HEK293T (cell line): ENCODE data around the gene C20orf204.
A peak's percentile ranks its signal among the peaks of the same experiment; 100 is the strongest.

Experiments used
- CTCF ChIA-PET: fragments of 350-600 bp; formaldehyde crosslinking; extraction: SDS; loops from one replicate; lab custom pipeline; 2021; ENCODE audit warnings: antibody characterized with exemption, inconsistent platforms; lab: Yijun Ruan, JAX
- POLR2A ChIA-PET: fragments of 350-600 bp; formaldehyde crosslinking; extraction: SDS; loops from one replicate; lab custom pipeline; 2020; ENCODE audit warnings: antibody characterized with exemption, inconsistent platforms; lab: Yijun Ruan, JAX
- DNase-seq: peaks from one replicate; pipeline ENCODE4 v3.0.0; 2012; ENCODE audit warnings: mixed read lengths; ENCODE audit errors: extremely low spot score
- ARNT ChIP-seq: fragments of 450-650 bp; IDR thresholded peaks from 2 replicates; pipeline ENCODE4 v1.6.1; 2017; ENCODE audit warnings: mild to moderate bottlenecking
- BHLHE40 ChIP-seq: fragments of 450-650 bp; IDR thresholded peaks from 2 replicates; pipeline ENCODE4 v1.6.1; 2016; ENCODE audit warnings: mild to moderate bottlenecking, moderate library complexity, borderline replicate concordance
- CTBP1 ChIP-seq: fragments of 450-650 bp; IDR thresholded peaks from 2 replicates; pipeline ENCODE4 v1.6.1; 2016; ENCODE audit warnings: borderline replicate concordance
- ELF4 ChIP-seq: fragments of 450-650 bp; IDR thresholded peaks from 2 replicates; pipeline ENCODE4 v1.6.1; 2017; ENCODE audit warnings: antibody characterized with exemption
- FOXA1 ChIP-seq: fragments of 450-650 bp; IDR thresholded peaks from 2 replicates; pipeline ENCODE4 v1.6.1; 2016; ENCODE audit warnings: mild to moderate bottlenecking
- FOXK2 ChIP-seq: fragments of 450-650 bp; IDR thresholded peaks from 2 replicates; pipeline ENCODE4 v1.6.1; 2016; ENCODE audit warnings: mild to moderate bottlenecking
- FOXM1 ChIP-seq: fragments of 450-650 bp; IDR thresholded peaks from 2 replicates; pipeline ENCODE4 v1.6.1; 2017; ENCODE audit warnings: mild to moderate bottlenecking, borderline replicate concordance
- HDGF ChIP-seq: fragments of 450-650 bp; IDR thresholded peaks from 2 replicates; pipeline ENCODE4 v1.6.1; 2017; ENCODE audit warnings: antibody characterized with exemption, borderline replicate concordance
- L3MBTL2 ChIP-seq: fragments of 450-650 bp; conservative IDR thresholded peaks from 2 replicates; pipeline ENCODE4 v1.6.1; 2016; ENCODE audit warnings: mild to moderate bottlenecking
- LEF1 ChIP-seq: fragments of 450-650 bp; IDR thresholded peaks from 2 replicates; pipeline ENCODE4 v1.6.1; 2017; ENCODE audit warnings: mild to moderate bottlenecking, borderline replicate concordance
- NFRKB ChIP-seq: fragments of 450-650 bp; IDR thresholded peaks from 2 replicates; pipeline ENCODE4 v1.6.1; 2016; ENCODE audit warnings: mild to moderate bottlenecking, moderate library complexity
- SP1 ChIP-seq: fragments of 450-650 bp; IDR thresholded peaks from 2 replicates; pipeline ENCODE4 v1.6.1; 2017
- SUZ12 ChIP-seq: fragments of 450-650 bp; IDR thresholded peaks from 2 replicates; pipeline ENCODE4 v1.6.1; 2016; ENCODE audit warnings: mild to moderate bottlenecking
- TARDBP ChIP-seq: fragments of 450-650 bp; IDR thresholded peaks from 2 replicates; pipeline ENCODE4 v1.6.1; 2016
- ZNF384 ChIP-seq: fragments of 450-650 bp; IDR thresholded peaks from 2 replicates; pipeline ENCODE4 v1.6.1; 2016
- TF ChIP-seq, protein P1 (sequence below): fragments of 450-650 bp; IDR thresholded peaks from 2 replicates; pipeline ENCODE4 v1.6.1; 2016

C20orf204 gene

DNA sequence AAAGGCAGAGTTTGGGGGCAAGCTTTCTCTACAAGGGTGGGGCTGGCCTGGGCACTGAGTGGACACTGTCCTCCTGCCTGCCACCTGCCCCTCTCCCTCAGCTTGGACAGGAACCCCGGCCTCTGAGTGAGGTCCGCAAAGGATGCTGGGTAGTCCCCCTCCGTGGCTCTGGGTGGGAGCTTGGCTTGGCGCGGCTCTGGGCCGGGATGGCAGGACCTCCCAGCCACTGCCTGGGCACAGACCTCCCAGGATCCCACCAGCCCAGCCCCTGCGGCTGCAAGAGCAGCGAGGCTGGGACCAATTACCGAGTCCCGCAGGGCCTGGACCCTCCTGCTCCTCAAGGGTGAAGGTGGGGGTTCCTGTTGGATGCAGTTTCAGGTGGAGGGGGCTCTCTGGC lies 16.3 kb downstream of the C20orf204 start:
- DNase-seq = no peak
- ChIA-PET CTCF (interaction anchor here (1.4 kb wide), 1 partner anchor 13 kb away, joined by 3 read pairs; no protein-coding TSS in a partner anchor), POLR2A (interaction anchor here (2.4 to 2.9 kb wide), 2 partner anchors 10 to 13 kb away, joined by 12 to 26 read pairs; partner anchors contain the start of gene TCEA2)
- TF ChIP-seq ZNF384 (no peak), FOXA1 (no peak)

DNA sequence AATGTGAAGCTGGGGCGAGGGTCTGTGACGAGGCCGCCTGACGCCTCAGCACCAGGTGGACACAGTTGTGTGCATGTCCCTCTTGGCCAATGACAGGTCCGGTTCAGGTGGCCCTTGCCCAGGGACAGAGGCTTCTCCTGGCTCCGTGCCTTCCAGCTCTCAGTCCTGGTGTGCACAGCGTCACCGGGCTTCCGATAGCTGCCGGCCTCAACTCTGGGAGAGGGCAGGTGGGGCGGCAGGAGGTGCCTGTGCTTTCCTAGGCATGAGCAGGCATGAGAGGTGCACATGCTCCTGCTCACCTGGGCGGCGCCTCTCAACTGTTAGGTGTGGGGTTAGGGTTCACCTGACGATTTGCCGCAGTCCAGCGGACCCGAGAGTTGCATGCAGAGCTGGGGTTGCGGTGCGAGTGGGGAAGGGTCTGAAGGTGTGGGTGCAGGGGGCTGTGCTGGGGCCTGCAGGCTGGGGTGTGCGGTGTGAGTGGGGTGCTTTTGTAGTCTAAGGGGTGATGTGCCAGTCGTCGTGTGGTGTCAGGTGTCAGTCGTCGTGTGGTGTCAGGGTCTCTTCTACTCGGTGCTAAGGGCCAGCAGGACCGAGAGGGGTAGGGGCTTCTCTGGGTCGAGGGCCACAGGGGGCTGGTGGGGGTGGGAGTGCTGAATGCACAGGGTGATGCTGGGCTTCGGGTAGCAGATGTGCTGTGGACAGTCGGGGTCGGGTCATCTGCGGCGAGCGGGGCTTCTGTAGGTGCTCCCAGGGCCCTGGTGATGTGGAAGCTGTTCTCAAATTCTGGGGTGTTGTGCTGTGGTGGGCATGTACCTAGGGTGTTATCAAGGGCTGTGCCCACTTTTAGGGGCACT lies 17.2 kb downstream of the C20orf204 start:
- no peak for DNase-seq
- POLR2A ChIA-PET = interaction anchor here (0.5 to 2.9 kb wide), 5 partner anchors 9 to 32 kb away, joined by 3 to 26 read pairs (median 4); partner anchors contain the start of gene TCEA2
- CTCF ChIA-PET = no interaction called here
- no peak for TF ChIP-seq CTBP1

- TF ChIP-seq SUZ12 (no peak), FOXA1 (no peak), ARNT (no peak), SP1 (no peak), LEF1 (no peak), FOXM1 (no peak), ZNF384 (no peak), BHLHE40 (no peak), HDGF (no peak), ELF4 (no peak), NFRKB (no peak), L3MBTL2 (no peak), FOXK2 (no peak), CTBP1 (no peak), TARDBP (no peak)
- TF ChIP-seq, protein P1, sequence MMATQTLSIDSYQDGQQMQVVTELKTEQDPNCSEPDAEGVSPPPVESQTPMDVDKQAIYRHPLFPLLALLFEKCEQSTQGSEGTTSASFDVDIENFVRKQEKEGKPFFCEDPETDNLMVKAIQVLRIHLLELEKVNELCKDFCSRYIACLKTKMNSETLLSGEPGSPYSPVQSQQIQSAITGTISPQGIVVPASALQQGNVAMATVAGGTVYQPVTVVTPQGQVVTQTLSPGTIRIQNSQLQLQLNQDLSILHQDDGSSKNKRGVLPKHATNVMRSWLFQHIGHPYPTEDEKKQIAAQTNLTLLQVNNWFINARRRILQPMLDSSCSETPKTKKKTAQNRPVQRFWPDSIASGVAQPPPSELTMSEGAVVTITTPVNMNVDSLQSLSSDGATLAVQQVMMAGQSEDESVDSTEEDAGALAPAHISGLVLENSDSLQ = no peak
- CTCF ChIA-PET = interaction anchor here (0.8 to 1.4 kb wide), 2 partner anchors 16 to 66 kb away, joined by 3 to 7 read pairs; no protein-coding TSS in a partner anchor
- POLR2A ChIA-PET = interaction anchor here (1.5 to 2.9 kb wide), 3 partner anchors 8 to 31 kb away, joined by 4 to 26 read pairs (median 12); partner anchors contain the start of gene TCEA2
- DNase-seq = peak; percentile 45
Measured at GRCh38 chr20:64053841-64054661, 18.1 kb downstream of the C20orf204 start.

DNA sequence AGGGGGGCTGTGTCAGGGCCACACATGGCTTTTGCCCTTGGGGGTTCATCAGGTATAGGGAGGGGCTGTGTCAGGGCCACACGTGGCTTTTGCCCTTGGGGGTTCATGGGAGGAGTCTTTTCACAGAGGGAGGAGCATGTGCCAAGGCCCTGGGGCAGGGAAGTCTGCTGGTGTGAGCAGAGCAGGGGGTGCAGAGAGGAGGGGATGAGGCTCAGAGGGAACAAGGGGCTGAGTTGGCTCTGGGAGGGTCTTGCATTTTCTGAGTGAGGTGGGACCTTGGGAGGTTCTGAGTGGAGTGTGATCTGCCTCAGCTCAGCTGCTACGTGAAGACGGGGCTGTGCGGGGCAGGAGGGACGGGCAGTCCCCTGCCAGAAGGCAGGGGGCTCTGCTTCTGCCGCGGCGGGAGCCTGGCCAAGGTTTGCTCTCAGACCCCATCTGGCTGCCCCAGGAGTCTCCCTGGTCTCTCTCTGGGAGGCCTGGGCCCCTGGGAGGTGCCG lies 19.5 kb downstream of the C20orf204 start:
- ChIA-PET POLR2A (no interaction called here), CTCF (interaction anchor here (1.4 kb wide), 1 partner anchor 65 kb away, joined by 7 read pairs; no protein-coding TSS in a partner anchor)
- DNase-seq = no peak
- no peak for TF ChIP-seq HDGF
- TF ChIP-seq FOXK2 = no peak
- TF ChIP-seq LEF1 = no peak
- no peak for TF ChIP-seq ELF4
- TF ChIP-seq L3MBTL2 = no peak
- TF ChIP-seq FOXM1 = no peak
- TF ChIP-seq SUZ12 = no peak
- TF ChIP-seq ARNT = no peak
- no peak for TF ChIP-seq NFRKB
- TF ChIP-seq FOXA1 = no peak
- no peak for TF ChIP-seq ZNF384

DNA sequence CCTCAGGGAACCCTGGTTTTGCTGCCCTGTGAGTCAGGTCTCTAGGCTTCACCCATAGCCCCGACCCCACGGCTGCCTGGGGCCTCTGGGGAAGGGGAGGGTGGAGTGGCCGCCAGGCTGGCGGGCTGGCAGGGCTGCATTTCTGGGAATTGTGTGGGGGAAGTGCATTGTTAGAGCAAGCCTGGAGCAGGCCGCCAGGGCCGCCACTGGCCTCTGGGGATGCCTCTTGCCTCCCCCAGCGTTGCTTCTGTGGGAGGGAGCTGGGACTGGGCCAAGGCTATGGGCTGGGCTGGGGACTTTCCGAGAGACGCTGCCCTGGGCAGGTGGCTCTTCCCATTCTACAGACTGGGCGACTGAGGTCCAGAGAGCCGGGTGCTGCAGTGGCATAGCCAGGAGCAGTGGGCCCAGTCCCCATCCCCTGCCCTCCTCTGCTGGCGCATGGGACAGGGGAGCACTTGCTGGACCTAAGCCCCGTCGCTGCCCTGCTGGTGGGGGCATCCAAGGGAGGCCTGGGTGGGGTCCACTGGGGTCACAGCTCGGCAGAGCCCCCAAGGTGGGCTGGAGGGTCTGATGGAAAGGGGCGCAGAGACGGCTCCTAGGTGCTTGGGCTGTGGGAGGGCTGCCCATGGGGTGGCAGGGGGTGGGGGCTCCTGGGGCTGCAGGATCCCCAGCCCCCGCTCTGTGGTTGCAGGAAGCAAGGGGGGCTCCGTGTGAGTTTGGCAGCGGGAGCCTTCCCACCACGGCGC lies 20.1 kb downstream of the C20orf204 start:
- no peak for TF ChIP-seq FOXM1
- no peak for TF ChIP-seq HDGF
- no peak for TF ChIP-seq FOXA1
- no peak for TF ChIP-seq ELF4
- TF ChIP-seq NFRKB = no peak
- no peak for TF ChIP-seq ZNF384
- TF ChIP-seq TARDBP = no peak
- TF ChIP-seq L3MBTL2 = no peak
- TF ChIP-seq LEF1 = no peak
- TF ChIP-seq ARNT = no peak
- CTCF ChIA-PET = interaction anchor here (2.2 kb wide), 1 partner anchor 18 kb away, joined by 10 read pairs; no protein-coding TSS in a partner anchor
- POLR2A ChIA-PET = no interaction called here
- no peak for DNase-seq

DNA sequence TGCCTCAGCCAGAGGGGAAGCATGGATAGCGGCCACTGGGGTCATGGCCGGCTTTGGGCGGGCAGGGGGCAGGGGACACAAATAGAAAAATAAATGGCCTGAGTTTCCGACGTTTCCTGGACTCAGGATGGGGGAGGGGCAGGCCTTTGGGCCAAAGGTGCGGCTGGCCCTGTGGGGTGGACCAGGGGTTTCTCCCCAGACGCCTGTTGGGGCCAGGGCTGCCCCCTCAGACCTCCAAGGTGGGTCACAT lies 20.6 kb downstream of the C20orf204 start:
- DNase-seq = no peak
- ChIA-PET POLR2A (no interaction called here), CTCF (interaction anchor here (2.2 kb wide), 1 partner anchor 18 kb away, joined by 10 read pairs; no protein-coding TSS in a partner anchor)
- TF ChIP-seq SP1 (no peak), FOXK2 (no peak), SUZ12 (no peak), CTBP1 (no peak), LEF1 (no peak), FOXA1 (no peak), HDGF (no peak), TARDBP (no peak), ZNF384 (no peak), FOXM1 (no peak), L3MBTL2 (no peak), ARNT (no peak), NFRKB (no peak)
